Upper lobe of left lung (tissue), 4 donors: Measurements from ENCODE around the gene USP17L12.
"Not testable (repeated sequence)": the region's sequence is repeated elsewhere in the genome, so short reads cannot be mapped to it uniquely, and the experiment has no call there.

Experiments
- CTCF ChIP-seq, 6 experiments: fragments of 450-650 bp in 4 of 6; fragments of 200-600 bp in 2 of 6; sonication (generic) in 2 of 6; IDR thresholded peaks; one replicate each; pipeline ENCODE4 v1.5.1; 2016 to 2019; ENCODE audit warnings: antibody characterized with exemption in 6 of 6
- POLR2A ChIP-seq, 4 donors: fragments of 450-650 bp; IDR thresholded peaks; one replicate each; pipeline ENCODE4 v1.5.1; 2016 to 2017; ENCODE audit warnings: antibody characterized with exemption in 4 of 4, mild to moderate bottlenecking in 2 of 4
- POLR2AphosphoS5 ChIP-seq, 2 donors: sonication (generic); formaldehyde crosslinking; IDR thresholded peaks; one replicate each; pipeline ENCODE4 v1.5.1; 2017; ENCODE audit warnings: antibody characterized with exemption in 2 of 2

DNA sequence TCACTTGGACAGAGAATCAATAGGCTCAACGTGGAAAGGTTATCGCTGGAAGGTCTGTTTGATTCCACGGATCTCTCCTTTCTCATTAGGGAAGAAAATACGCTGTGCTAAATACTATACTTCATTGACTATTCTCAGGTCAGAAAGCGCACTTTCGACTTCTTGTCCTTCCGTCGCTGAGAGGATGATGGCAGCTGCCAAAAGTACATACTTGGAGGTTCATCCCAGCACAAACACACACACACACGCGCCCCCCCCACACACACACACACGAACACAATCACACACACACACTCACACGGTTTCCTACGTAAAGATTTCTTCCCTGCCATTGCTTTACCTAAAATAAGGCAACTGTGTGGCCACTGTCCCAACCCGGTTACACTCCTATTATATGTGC, 5.3 kb upstream of the USP17L12 start:
- TF ChIP-seq CTCF, POLR2AphosphoS5, POLR2A (IDR thresholded peaks at IDR 0.05): not testable (repeated sequence)
